Measurements from ENCODE around the gene MBNL3.

Gene MBNL3

GRCh38 chrX:132413459-132413858 lies 75.4 kb downstream of the MBNL3 start:
- DNase-seq: no peak

- no peak for DNase-seq
Measured at GRCh38 chrX:132412208-132412607, 76.6 kb downstream of the MBNL3 start.

- no peak for DNase-seq
Measured at GRCh38 chrX:132411310-132411977, 77.4 kb downstream of the MBNL3 start.

GRCh38 chrX:132409780-132410556 lies 78.9 kb downstream of the MBNL3 start:
- no peak for DNase-seq

- no peak for DNase-seq
Measured at GRCh38 chrX:132407691-132408090, 81.1 kb downstream of the MBNL3 start.

- no peak for DNase-seq
Measured at GRCh38 chrX:132406106-132406505, 82.7 kb downstream of the MBNL3 start.

GRCh38 chrX:132404266-132404665 lies 84.6 kb downstream of the MBNL3 start:
- no peak for DNase-seq

GRCh38 chrX:132401935-132402334 lies 86.9 kb downstream of the MBNL3 start:
- no peak for DNase-seq

GRCh38 chrX:132400706-132401105 lies 88.1 kb downstream of the MBNL3 start:
- no peak for DNase-seq

GRCh38 chrX:132395645-132396044 lies 93.2 kb downstream of the MBNL3 start:
- no peak for DNase-seq

GRCh38 chrX:132395026-132395425 lies 93.8 kb downstream of the MBNL3 start:
- no peak for DNase-seq

- no peak for DNase-seq
Measured at GRCh38 chrX:132394591-132394990, 94.2 kb downstream of the MBNL3 start.

- DNase-seq: no peak
Measured at GRCh38 chrX:132393992-132394391, 94.8 kb downstream of the MBNL3 start.

GRCh38 chrX:132393485-132393884 lies 95.4 kb downstream of the MBNL3 start:
- no peak for DNase-seq

- DNase-seq: no peak
Measured at GRCh38 chrX:132393085-132393484, 95.8 kb downstream of the MBNL3 start.

GRCh38 chrX:132390792-132391191 lies 98.0 kb downstream of the MBNL3 start:
- DNase-seq: no peak

- DNase-seq: no peak
Measured at GRCh38 chrX:132389480-132389879, 99.4 kb downstream of the MBNL3 start.

GRCh38 chrX:132388371-132388770 lies 100.5 kb downstream of the MBNL3 start:
- DNase-seq: no peak

GRCh38 chrX:132384301-132384700 lies 104.5 kb downstream of the MBNL3 start:
- no peak for DNase-seq

GRCh38 chrX:132382068-132382467 lies 106.8 kb downstream of the MBNL3 start:
- DNase-seq: no peak

- DNase-seq: no peak
Measured at GRCh38 chrX:132378281-132378680, 110.6 kb downstream of the MBNL3 start.

GRCh38 chrX:132375941-132376340 lies 112.9 kb downstream of the MBNL3 start:
- DNase-seq: no peak

GRCh38 chrX:132373610-132374009 lies 115.2 kb downstream of the MBNL3 start:
- DNase-seq: no peak

GRCh38 chrX:132369617-132370326 lies 119.1 kb downstream of the MBNL3 start:
- no peak for DNase-seq

Measured in COR-L47 (cell line).